NCI-H2029 treated with DMSO at 0.1 percent for 48 hours (cell line): ENCODE measurements around the gene GLCE.

Experiments used
- DNase-seq: peaks from one replicate; lab custom pipeline; 2025; lab: John Stamatoyannopoulos, UW

Gene GLCE

GRCh38 chr15:69160141-69160993 lies at the start of gene GLCE:
TSS of gene GLCE (plus strand) at chr15:69160635. CDS start at chr15:69255807, 95,172 bp downstream.
- peak; percentile 58 for DNase-seq

GRCh38 chr15:69114331-69114928 lies 46.0 kb upstream of the GLCE start:
- no peak for DNase-seq

GRCh38 chr15:69115031-69115430 lies 45.4 kb upstream of the GLCE start:
- DNase-seq, result no peak

GRCh38 chr15:69116391-69116790 lies 44.0 kb upstream of the GLCE start:
- DNase-seq, result no peak

- DNase-seq, result no peak
Measured at GRCh38 chr15:69117431-69117871, 43.0 kb upstream of the GLCE start.

GRCh38 chr15:69118089-69118488 lies 42.3 kb upstream of the GLCE start:
- DNase-seq, result no peak

GRCh38 chr15:69119001-69119400 lies 41.4 kb upstream of the GLCE start:
- no peak for DNase-seq

- no peak for DNase-seq
Measured at GRCh38 chr15:69119683-69120395, 40.6 kb upstream of the GLCE start.

GRCh38 chr15:69120732-69121131 lies 39.7 kb upstream of the GLCE start:
- no peak for DNase-seq

- DNase-seq, result no peak
Measured at GRCh38 chr15:69121198-69121828, 39.1 kb upstream of the GLCE start.

GRCh38 chr15:69125236-69125635 lies 35.2 kb upstream of the GLCE start:
- no peak for DNase-seq

- no peak for DNase-seq
Measured at GRCh38 chr15:69126054-69126469, 34.4 kb upstream of the GLCE start.

GRCh38 chr15:69127306-69127705 lies 33.1 kb upstream of the GLCE start:
- DNase-seq, result no peak

GRCh38 chr15:69128667-69129311 lies 31.6 kb upstream of the GLCE start:
- no peak for DNase-seq

- no peak for DNase-seq
Measured at GRCh38 chr15:69131362-69132220, 28.8 kb upstream of the GLCE start.

- no peak for DNase-seq
Measured at GRCh38 chr15:69132430-69132829, 28.0 kb upstream of the GLCE start.

- no peak for DNase-seq
Measured at GRCh38 chr15:69132977-69133861, 27.2 kb upstream of the GLCE start.

GRCh38 chr15:69133862-69134519 lies 26.4 kb upstream of the GLCE start:
- DNase-seq, result no peak

GRCh38 chr15:69134791-69135190 lies 25.6 kb upstream of the GLCE start:
- DNase-seq, result no peak
